Activated T-helper 9 cell treated with anti-CD3 and anti-CD28 coated beads, Interleukin-2, amount 50 U/mL, for 16 hours (primary cell): ENCODE data around the gene PRIMPOL.
"Not testable (repeated sequence)": the region's sequence is repeated elsewhere in the genome, so short reads cannot be mapped to it uniquely, and the experiment has no call there.

ENCODE experiments used
- DNase-seq: peaks from one replicate; pipeline ENCODE4 v3.0.0-alpha.2; 2020; ENCODE audit warnings: low read depth

The PRIMPOL gene

GRCh38 chr4:184706453-184706852 lies 56.9 kb downstream of the PRIMPOL start:
- no peak for DNase-seq

GRCh38 chr4:184712322-184712721 lies 62.8 kb downstream of the PRIMPOL start:
- no peak for DNase-seq

- DNase-seq = no peak
Observed at GRCh38 chr4:184713887-184714286, 64.3 kb downstream of the PRIMPOL start.

GRCh38 chr4:184715526-184715925 lies 66.0 kb downstream of the PRIMPOL start:
- DNase-seq = no peak

- no peak for DNase-seq
Observed at GRCh38 chr4:184719407-184719806, 69.9 kb downstream of the PRIMPOL start.

GRCh38 chr4:184721254-184721653 lies 71.7 kb downstream of the PRIMPOL start:
- no peak for DNase-seq

GRCh38 chr4:184722798-184723197 lies 73.3 kb downstream of the PRIMPOL start:
- DNase-seq = no peak

- no peak for DNase-seq
Observed at GRCh38 chr4:184727430-184727829, 77.9 kb downstream of the PRIMPOL start.

- DNase-seq = no peak
Observed at GRCh38 chr4:184728858-184729257, 79.3 kb downstream of the PRIMPOL start.

GRCh38 chr4:184729946-184730345 lies 80.4 kb downstream of the PRIMPOL start:
- DNase-seq = no peak

- no peak for DNase-seq
Observed at GRCh38 chr4:184731056-184731455, 81.5 kb downstream of the PRIMPOL start.

- no peak for DNase-seq
Observed at GRCh38 chr4:184732126-184732525, 82.6 kb downstream of the PRIMPOL start.

- peak; percentile 93 for DNase-seq
Observed at GRCh38 chr4:184733654-184734524, 84.4 kb downstream of the PRIMPOL start, which contains the start of gene CENPU. Gene CENPU, minus strand, starts transcription at chr4:184734096. Its CDS starts 34 bp downstream, at chr4:184734062.

GRCh38 chr4:184734758-184735157 lies 85.2 kb downstream of the PRIMPOL start:
- DNase-seq = no peak

- DNase-seq = not testable (repeated sequence)
Observed at GRCh38 chr4:184739575-184739974, 90.0 kb downstream of the PRIMPOL start.

- no peak for DNase-seq
Observed at GRCh38 chr4:184740980-184741391, 91.4 kb downstream of the PRIMPOL start.

GRCh38 chr4:184741651-184742050 lies 92.1 kb downstream of the PRIMPOL start:
- DNase-seq = not testable (repeated sequence)

- no peak for DNase-seq
Observed at GRCh38 chr4:184743650-184744049, 94.1 kb downstream of the PRIMPOL start.

GRCh38 chr4:184744236-184744635 lies 94.7 kb downstream of the PRIMPOL start:
- DNase-seq = no peak
